ENCODE data around the gene TCEA2.

DNA sequence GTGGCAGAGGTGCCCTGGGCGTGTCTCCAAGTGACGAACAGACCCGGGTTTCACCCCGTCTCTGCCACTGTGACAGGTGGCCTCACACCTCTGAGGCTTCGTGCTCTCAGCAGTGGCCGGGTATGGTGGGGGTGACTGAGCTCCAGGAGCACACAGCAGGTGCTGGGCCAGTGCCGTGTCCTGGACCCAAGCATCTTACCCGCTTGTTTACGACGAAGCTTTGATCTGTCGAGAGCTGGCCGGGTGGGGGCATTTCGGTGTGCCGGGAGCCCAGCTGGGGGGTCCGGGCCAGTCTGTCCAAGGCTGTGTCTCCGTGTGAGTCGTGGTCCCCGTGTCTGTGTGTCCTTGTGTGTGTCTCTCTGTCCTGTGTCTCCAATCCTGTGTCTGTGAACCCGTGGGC, 28.3 kb downstream of the TCEA2 start:
- TF ChIP-seq POLR2AphosphoS5 (IDR thresholded peaks at IDR 0.05): no peak
- TF ChIP-seq, protein P1, sequence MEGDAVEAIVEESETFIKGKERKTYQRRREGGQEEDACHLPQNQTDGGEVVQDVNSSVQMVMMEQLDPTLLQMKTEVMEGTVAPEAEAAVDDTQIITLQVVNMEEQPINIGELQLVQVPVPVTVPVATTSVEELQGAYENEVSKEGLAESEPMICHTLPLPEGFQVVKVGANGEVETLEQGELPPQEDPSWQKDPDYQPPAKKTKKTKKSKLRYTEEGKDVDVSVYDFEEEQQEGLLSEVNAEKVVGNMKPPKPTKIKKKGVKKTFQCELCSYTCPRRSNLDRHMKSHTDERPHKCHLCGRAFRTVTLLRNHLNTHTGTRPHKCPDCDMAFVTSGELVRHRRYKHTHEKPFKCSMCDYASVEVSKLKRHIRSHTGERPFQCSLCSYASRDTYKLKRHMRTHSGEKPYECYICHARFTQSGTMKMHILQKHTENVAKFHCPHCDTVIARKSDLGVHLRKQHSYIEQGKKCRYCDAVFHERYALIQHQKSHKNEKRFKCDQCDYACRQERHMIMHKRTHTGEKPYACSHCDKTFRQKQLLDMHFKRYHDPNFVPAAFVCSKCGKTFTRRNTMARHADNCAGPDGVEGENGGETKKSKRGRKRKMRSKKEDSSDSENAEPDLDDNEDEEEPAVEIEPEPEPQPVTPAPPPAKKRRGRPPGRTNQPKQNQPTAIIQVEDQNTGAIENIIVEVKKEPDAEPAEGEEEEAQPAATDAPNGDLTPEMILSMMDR (IDR thresholded peaks at IDR 0.05): no peak
